Vagina (tissue), 2 donors: ENCODE results near the gene BMF.

ENCODE experiments used
- CTCF ChIP-seq, 3 experiments: fragments of 450-650 bp in 2 of 3; fragments of 200-600 bp in 1 of 3; sonication (generic) in 1 of 3; IDR thresholded peaks; one replicate each; pipeline ENCODE4 v1.5.1; 2017 to 2019; ENCODE audit warnings: antibody characterized with exemption in 3 of 3, mild to moderate bottlenecking in 2 of 3, moderate library complexity in 2 of 3
- POLR2A ChIP-seq, 2 donors: fragments of 450-650 bp; IDR thresholded peaks; one replicate each; pipeline ENCODE4 v1.6.1; 2017; ENCODE audit warnings: antibody characterized with exemption in 2 of 2, mild to moderate bottlenecking in 2 of 2, moderate library complexity in 2 of 2

DNA sequence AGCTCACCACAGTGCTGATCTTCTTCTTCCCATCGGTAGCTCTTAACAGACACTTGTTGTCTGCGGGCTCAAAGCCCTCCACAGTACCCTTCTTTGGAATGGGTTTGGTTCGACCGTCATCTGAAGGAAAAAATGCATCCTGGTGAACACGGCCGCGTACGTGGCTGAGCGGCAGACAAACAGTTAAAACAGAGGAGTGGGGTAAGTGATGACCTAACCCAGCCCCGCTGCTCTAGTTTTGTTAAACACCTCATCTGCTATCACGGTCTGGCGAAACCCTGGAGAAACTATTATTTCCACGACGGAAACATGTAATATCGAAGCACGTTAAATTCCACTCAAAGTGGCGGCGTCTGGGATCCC is 70.4 kb downstream of the BMF start:
- TF ChIP-seq POLR2A (IDR thresholded peaks at IDR 0.05) (no peak), CTCF (IDR thresholded peaks at IDR 0.05) (no peak)
